HG02885 (cell line): Measurements from ENCODE around the gene EDA2R.

Experiments used
- ATAC-seq: cut with Tn5 transposase; IDR thresholded peaks from one replicate; pipeline ENCODE4 v1.9.1; 2021; ENCODE audit warnings: mild to moderate bottlenecking; ENCODE audit not compliant: unreplicated experiment, poor library complexity

EDA2R gene, protein sequence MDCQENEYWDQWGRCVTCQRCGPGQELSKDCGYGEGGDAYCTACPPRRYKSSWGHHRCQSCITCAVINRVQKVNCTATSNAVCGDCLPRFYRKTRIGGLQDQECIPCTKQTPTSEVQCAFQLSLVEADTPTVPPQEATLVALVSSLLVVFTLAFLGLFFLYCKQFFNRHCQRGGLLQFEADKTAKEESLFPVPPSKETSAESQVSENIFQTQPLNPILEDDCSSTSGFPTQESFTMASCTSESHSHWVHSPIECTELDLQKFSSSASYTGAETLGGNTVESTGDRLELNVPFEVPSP

DNA sequence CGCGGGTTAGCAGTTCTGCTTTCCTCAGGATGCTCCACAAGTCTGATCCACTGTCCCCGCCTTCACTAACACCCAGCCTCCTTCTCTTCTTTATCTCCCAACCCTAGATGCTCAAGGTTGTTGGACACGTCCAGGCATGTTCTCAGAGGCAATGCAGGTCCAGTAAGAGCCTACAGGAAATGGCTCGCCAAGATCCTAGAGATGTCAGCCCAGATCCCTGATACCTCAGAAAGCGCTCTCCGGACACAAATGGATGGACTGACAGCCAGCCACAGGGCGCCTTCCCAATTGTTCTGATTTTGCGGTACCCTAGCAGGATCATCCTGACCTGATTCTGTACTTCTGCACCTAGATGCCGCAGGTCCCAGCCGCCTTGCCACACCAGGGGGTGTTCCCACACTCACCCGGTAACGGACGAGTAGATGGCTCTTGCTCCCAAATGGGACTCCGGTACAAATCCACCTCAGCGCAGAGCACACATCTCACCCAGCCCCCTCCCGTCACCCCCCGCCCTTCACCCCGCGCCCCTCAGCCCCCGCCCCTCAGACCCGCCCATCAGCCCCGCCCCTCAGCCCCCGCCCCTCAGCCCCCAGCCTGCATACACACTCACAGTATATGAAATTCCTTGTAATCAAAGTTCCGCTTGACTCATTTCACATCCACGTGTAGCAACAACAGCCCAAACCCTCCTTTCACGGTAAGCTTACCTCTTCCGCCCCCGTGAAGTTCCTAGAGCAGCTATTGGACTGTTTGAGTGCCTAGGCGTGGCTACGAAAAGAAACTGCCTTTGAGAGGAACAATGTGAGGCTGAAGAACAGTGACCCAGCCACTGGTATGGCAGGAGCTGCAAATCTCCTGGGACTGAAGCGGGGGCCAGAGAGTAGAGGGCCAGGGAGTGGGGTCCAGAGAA is at the start of gene EDA2R:
TSS of gene EDA2R (minus strand) at position 488 of the 910 bp plus-strand sequence. CDS start 23,058 bp downstream, outside the sequence.
- peak; percentile 50 for ATAC-seq

DNA sequence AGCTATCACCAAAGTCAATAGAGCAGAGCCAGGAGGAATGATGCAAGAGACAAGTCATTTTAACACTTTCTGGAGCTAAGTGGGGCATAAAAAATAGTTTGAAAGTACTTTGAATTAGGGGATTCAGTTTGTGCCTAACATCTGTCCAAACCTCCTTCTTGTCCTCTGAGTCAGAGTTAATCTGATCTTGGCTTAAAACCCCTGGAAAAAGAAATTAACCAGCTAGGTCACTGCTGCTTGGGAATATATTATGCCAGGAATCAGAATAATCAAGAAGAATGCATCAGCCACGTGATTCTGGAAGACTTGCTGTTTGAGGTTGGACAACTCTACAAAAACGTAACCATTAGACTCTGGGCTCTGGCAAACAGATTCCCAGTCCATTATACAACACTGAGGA is 45.3 kb upstream of the EDA2R start:
- ATAC-seq = no peak

DNA sequence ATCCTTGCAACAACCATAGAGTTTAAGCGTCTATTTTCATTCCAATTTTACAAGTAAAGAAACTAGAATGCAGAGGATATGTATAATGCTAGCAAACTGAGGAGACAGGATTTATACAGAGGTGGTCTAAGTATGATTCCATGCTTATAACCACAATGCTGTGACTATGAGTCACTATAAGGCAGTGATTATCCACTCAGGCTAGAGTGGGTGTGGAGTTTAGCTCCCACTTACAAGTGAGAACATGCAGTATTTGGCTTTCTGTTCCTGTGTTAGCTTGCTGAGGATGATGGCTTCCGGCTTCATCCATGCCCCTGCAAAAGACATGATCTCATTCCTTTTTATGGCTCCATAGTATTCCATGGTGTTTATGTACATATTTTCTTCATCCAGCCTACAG is 41.6 kb upstream of the EDA2R start:
- ATAC-seq = no peak

DNA sequence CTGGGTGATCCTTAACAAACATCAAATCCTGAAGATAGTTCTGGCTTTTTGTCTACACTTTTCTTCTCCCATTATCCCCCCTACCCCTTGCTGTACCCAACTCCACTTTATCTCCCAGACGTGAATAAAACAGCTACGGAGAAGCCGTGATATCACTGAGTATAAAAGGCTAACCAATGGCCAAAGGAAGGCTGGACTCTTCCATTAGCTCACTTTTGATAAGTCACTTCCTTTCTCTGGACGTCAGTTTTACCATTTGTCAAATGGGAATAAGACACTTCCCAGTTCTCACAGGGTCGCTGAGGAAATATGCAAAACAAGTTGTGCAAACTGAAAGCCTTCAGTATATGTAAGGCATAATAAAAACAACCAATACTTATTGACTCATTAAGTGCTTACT is 38.6 kb upstream of the EDA2R start:
- no peak for ATAC-seq

DNA sequence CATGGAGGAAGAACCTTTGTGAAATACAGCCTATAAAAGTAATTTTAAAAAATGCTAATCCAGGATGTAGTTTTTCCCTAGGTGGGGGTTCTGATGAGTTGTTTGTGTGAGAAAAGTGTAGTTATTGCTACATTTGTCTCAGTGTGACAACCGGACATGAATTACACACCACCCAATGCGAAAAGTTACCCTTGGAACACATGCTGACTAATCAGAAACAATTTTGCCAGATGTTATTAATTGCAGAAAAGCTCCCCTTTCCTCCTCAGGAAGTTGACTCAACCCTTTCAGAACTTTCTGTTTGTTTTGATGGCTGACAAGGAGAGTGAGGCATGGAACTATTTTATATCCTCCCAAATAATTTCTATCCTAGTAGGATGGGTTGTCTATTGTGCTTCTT is 38.1 kb upstream of the EDA2R start:
- ATAC-seq = no peak

DNA sequence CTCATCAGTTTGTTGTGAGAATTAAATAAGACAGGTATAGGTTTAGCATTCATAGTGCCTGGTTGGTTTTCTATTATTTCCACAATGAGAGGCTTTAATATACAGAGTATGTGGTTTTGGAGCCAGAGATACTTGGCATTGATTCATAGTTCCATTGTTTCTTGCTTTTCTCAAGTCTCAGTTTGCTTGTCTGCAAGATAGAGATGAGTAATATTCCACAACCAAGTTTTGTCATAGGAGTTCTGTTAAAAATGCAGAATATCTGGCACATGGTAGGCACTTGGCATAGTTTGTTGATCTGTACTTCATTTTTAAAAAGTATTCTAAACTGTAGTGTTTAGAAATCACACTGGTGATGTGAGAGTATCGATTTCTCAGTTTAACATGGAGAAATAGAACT is 37.5 kb upstream of the EDA2R start:
- no peak for ATAC-seq

DNA sequence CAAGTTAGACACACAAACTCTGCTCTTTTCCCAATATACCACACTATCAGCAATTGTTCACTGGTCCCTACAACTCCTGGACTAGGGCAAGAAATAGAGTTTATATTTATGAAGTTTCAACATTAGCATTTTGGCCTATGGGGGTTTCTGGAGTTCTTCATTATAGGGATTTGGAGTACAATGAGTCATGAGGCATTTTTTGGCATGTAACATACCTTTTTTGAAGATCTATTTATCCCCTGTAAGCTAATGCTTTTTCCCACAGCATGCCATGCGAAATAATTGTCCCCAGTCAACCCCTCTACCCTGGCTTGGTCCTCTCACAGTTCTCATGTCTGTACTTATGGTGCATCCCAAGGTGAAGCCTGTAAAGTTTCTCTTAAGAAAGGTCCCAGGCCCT is 36.7 kb upstream of the EDA2R start:
- no peak for ATAC-seq

DNA sequence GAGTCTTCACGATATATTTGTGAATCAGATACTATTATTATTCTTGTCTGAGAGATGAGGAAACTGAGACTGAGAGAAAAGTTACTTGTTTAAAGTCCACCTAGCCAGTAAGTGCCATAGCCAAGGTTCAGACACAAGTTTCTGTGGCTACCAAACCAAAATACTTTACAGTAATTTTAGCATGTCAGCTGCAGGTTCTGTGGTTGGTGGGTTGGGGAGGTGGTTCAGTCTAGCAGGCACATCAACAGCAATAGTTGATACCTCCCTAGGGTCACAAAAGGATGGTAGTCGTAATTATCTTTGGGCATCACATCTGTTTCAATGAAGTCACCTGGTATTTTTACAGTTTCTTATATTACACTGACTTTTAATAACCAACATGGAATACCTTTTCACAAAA is 35.6 kb upstream of the EDA2R start:
- no peak for ATAC-seq

DNA sequence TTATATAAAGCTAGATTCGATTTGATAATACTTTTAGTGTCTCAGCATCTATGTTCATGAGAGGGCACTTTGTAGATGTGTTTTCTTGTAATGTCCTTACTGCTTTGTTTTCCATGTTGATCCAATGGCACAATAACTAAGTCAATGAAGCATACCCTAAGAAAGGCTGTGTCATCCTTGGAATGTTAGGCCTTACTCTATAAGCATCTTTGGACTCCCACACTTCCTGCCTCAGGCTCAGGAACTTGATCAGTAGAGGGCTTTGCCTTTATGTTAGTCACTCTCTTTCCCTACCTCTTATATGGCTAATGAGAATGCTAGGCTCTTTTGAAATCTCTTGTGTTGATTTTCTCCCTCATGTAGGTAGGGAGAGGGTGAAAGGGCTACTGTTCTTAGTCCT is 33.2 kb upstream of the EDA2R start:
- no peak for ATAC-seq

DNA sequence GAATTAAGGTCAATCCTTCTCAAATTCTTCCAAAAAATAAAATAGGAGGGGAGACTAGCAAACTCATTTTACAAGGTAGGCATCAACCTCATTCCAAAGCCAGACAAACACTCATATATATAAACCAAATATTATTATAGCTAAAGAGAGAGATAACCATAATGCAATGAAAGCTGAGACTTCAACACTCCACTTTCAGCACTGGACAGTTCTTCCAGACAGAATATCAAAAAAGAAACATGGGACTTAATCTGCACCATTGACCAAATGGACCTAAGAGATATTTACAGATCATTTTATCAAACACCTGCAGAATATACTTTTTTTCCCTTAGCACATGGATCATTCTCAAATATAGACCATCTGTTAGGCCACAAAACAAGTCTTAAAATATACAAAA is 15.5 kb upstream of the EDA2R start:
- no peak for ATAC-seq

DNA sequence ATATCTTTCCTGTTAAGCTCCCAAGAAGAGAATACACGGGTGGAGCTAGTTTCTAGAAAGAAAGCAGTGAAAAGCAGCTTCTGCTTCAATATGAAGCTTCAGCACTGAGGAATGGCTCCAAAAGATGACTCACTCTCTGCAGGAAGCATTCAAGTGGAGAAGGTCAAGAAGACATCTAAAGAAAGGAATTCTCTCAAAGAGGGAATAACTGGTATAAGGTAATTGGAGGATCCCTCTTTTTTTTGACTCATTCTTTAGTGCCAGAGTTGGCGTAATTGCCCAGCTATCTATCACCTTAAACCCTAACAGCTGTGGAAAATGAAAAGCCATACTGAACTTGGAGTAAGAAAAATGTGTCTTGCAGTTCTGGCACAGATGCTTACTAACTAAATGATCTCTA is 3.5 kb downstream of the EDA2R start:
- ATAC-seq = no peak

DNA sequence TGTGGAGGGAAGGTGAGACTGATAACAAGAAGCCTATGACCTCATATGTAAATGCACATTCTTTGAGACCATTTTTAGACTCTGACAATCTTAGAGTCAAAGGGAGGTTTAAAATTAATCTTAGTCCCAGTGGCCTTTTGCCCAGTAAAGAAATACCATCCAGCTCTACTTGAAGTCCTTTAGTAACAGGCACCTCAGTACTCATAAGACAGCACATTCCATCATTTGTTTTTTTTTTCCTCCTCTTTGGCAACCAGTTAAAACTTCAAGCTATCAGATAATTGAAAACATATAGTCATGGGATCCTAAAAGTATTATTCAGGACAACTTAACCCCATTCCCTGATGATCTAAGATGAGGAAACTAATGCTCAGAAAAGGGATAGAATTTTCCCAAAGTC is 4.6 kb downstream of the EDA2R start:
- ATAC-seq = no peak

DNA sequence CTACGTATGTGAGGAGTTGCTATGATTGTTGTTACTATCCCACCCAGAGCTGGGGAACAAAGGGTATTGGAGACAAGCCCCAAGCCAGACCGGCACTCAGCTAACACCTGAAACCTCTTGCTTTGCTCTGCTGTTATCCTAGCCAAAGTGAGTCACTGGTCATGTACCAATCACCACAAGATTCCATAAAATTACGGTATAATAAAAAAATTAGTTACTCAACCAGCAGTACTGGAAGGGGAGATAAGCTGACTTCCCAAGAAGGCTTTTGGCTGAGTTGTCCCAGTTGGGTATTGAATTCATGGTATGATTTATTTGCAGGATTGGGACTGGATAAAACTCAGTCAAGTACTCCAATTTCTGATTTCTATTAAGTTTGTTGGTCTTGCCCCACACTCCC is 5.3 kb downstream of the EDA2R start:
- no peak for ATAC-seq

DNA sequence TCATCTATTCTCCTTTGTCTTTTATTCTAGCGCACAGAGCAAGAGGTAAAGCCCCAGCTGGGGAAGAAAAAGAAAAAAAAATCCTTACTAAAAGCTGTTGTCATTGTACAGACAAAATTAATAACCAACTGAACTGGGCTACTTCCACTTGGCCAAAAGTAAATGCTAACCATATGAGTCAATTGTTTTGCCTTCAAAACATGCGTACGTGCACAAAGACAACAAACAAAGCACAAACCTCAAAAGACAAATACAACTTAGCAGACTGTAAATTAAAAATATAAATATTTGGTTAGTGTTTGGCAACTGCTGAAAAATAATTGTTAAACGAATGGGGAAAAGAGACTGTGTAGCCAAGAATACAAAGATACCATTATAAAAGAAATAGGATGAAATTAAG is 5.9 kb downstream of the EDA2R start:
- no peak for ATAC-seq

DNA sequence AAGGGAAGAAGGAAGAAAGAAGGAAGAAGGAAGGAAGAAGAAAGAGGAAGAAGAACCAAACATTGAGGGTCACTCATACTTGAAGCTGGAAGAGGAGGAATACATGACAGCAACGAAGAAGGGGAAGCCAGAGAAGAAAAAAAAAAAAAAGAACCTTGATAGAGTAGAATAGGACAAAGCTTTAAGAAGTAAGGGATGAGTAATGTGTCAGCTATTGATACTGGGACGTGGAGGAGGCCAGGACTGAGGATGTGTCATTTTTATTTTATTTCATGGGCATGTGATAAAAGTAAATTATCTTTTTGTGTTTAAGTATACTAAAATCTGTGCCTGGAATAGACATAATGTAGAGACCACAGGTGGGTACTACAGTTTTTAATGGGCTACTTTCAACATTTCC is 6.4 kb downstream of the EDA2R start:
- no peak for ATAC-seq

DNA sequence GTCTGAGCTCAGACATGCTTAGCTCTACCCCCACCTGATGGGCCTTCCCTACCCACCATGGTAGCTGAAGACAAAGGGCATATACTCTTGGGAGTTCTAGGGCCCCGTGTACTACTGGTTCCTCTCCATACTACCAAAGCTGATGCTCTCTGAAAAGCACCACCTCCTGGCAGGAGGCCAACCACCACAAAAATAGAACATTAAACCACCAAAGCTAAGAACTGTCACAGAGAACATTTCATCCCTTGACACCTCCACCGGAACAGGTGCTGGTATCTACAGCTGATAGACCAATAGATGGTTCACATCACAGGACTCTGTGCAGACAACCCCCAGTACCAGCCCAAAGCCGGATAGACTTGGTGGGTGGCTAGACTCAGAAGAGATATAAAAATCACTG is 13.4 kb downstream of the EDA2R start:
- no peak for ATAC-seq

DNA sequence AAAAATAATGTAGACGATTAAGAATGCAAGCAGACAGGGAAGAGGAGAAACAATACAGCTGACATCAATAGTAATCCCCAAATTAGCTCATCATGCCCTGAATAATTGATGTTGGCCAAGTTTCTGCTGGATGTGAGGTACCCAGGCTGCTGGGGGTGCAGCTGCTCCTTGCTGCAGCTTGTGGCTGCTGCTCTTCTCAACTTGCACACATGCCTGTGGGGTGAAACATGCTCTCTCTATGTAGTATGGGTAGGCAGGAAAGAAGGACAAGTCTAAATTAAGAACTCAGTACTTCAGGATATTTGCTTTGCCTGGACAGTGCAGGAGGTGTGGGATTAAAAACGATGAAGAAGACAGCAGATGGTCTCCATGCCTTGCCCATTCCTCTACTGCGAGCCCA is 16.7 kb downstream of the EDA2R start:
- ATAC-seq = no peak

DNA sequence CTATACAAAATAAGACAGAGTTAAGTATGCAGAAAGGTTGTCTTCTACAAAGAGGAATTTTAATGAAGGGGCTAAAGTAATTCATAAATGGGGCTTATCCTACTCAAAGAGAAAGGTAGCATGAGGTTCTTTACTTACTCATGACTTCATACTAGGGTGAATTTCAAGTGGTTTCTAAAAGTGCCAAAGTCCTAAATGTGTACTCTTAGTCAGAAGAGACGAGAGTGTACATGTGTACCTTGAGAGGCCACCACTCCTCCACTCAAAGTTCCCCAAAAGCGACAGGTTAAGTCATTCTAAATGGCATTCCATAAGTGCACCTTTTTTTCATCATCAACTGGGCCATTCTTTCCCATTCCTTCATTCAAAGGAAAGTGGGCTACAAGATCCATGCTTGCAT is 21.9 kb downstream of the EDA2R start:
- no peak for ATAC-seq

DNA sequence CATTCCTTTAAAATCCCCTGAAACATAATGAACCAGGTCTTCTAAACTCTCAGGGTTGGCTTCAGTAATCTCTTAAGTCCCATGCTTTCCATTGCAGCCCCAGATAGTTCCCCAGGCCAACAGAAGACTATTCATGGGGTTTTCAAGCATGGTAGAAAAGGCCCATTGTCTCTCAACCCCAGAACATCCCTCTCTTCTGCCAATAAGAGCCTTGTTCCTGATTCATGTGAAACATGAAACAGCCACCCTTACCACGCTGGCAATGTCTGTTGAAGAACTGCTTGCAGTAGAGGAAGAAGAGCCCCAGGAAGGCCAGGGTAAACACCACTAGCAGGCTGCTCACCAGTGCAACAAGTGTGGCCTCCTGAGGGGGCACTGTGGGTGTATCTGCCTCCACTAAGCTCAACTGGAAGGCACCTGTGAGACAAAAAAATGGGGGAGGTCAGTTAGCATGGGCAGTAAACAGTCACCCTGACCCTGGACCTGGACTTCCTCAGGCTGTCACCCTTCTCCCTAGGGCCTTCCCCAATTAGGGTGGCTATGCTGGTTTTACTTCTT is 36.4 kb downstream of the EDA2R start:
- ATAC-seq = no peak

DNA sequence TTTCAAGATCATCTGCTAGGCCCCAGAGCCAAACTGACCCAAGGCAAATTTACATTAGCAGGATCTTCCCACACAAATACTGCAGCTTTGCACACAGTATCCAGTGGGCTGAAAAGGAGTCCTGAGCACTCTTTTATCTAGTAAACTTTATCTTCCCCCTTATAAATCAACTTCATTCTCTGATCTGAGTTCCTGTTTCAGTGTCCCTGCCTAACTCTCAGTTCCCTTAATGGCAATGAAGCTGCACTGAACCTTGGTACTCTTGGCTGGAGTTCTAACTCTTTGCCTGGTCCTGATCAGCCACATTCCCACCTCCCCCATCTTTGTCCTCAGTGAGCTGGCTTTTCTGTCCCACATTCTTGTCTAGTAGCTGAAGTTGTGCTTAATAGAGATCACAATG is 37.4 kb downstream of the EDA2R start:
- ATAC-seq = no peak

DNA sequence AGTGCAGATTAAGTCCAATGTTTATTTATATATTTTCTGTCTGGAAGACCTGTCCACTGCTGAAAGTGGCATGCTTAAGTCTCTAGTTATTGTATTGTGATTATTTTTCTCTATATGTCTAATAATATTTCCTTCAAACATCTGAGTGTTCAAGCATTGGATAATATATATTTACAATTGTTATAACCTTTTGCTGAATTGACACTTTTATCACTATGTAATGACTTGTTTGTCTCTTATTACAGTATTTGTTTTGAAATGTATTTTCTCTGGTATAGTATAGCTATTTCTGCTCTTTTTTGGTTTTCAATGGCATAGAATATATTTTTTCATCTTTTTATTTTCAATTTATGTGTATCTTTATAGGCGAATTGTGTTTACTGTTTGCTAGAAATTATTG is 59.7 kb downstream of the EDA2R start:
- no peak for ATAC-seq
